ENCODE measurements around the gene RGSL1.

The RGSL1 gene

DNA sequence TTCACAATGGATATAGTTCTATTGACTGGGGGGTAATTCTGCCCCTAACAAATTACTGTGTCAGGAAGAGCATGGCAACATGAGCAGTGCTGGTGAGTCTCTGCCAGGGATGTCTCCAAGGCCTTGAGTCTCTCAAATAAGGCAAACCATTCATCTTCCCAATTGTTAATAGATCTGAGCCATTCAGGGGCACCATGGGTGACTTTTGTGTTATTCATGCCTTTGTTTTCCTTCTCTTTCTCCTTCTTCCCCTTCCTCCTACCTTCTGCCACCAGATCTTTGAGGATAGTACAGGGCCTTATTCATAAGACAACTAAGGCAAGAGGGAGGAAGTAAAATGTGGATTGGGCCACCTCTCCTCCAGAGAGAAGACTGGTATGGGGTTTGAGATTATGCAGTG, at the start of gene RGSL1:
TSS of gene RGSL1 (plus strand) at position 60 of the 400 bp plus-strand sequence. CDS start at position 80, 20 bp downstream.
- DNase-seq (ENCODE audit: low read depth) = no peak

DNA sequence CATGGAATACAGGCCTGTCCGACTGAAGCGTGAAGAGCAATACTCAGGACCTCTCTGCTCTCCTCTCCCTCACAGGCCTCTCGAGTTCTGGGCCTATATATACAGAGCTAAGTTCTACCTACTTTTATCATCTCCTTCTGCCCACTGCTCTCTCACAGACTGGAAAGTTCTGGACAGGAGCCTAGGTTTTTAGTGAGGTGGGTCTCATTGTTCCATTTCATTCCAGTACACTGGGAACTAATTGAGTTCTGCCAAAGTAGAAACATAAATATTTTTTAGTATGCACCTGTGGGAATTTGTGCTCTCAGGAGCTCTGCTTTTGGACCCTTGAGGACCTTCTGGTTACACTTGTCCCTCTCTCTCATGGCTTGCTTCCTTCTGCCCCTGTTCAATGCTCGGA, 49.4 kb upstream of the RGSL1 start, which contains the start of gene TEDDM1:
TSS of gene TEDDM1 (minus strand) at position 101 of the 400 bp plus-strand sequence. CDS start 182 bp downstream, outside the sequence.
- no peak for DNase-seq (ENCODE audit: low read depth)

DNA sequence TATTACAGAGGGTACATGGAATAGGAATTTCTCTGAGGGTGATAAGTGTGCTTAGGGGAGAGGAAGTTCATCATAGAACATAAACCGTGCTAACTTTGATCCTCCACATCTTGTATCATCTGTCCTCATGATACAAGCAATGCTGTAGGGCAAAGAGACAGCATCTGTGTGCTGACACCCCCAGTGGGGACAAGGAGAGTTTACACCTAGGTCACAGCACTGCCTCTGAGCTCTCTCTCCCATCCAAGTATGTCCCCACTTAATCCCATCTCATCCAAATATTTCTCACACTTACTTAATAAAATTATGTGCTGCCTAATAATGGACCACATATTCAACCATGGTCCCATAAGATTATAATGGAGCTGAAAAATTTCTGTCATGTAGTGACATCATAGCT, 45.2 kb upstream of the RGSL1 start:
- DNase-seq (ENCODE audit: low read depth) = no peak

DNA sequence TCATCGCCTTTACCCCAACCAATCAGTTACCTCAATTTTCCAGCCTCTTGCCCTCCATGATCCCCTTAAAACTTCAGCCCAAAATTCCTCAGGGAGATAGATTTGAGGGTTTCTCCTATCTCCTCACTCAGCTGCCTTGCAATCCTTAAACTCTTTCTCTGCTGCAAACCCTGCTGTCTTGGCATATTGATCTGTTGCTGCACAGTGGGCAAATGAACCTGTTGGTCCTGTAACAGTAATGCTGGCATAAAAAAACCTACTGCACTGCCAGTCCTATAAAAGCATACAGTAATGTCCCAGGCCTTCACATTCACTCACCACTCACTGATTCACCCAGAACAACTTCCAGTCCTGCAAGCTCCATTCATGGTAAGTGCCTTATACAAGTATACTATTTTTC, 44.4 kb upstream of the RGSL1 start:
- DNase-seq (ENCODE audit: low read depth) = no peak

DNA sequence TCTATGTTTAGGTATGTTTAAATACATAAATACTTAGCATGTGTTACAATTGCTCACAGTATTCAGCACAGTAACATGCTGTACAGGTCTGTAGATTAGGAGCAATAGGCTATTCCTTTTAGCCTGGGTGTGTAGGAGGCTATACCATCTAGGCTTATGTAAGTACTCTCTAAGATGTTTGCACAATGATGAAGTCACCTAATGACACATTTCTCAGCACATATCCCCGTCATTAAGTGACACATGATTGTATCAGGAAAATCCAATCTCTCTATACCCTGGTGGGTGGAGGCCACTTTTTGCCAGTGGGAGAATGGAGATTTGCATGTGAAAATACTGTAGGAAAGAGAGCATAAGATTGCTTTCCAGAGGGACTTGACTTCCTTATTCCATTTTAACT, 43.9 kb upstream of the RGSL1 start:
- no peak for DNase-seq (ENCODE audit: low read depth)

DNA sequence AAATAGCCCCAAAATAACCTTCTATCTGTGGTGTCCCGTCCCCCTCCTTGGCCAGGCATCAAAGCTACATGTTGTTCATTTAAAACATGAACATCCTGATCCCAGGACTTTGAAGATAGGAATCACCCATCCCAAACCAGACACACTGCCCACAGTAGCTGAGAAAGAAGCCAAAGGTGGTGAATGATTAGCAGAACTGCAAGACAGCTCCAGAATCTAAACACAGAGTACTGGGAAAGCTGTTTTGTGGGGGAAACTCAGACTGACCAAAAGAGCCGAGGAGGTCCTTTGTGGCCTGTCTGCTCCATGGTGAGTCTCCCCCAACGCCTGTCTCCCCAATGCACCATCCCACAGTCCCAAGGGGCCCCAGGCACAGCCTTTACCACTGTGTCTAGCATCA, 42.2 kb upstream of the RGSL1 start:
- no peak for DNase-seq (ENCODE audit: low read depth)

DNA sequence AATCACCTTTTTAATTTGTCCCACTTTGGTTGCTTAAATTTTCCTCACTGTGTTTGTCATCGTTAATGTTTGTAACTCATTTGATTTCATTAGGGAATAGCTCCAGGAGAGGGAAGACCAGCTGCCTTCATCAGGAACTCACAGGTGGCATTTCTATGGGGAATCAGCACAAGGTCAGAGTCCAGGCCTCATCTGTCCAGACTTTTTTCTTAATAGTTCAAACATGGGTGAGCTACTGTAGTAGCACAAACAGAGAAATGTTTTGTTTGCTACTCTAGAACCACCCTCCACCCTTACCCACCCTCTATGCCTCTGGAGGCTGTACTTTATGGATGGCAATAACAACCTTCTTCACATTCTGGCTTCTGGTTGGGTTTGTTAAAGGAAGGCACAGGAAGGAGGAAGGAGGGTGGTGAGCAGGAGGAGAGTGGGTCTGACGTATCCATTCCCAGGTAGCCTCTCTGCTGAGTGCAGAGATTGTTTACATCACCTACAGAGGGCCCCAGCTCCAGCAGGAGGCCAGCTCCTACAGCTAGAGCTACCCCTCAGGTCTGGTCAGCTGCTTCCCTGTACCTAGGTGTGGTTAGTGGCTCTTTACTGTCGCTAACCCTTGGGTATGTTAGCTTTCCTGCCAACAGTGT, 41.4 kb upstream of the RGSL1 start:
- no peak for DNase-seq (ENCODE audit: low read depth)

DNA sequence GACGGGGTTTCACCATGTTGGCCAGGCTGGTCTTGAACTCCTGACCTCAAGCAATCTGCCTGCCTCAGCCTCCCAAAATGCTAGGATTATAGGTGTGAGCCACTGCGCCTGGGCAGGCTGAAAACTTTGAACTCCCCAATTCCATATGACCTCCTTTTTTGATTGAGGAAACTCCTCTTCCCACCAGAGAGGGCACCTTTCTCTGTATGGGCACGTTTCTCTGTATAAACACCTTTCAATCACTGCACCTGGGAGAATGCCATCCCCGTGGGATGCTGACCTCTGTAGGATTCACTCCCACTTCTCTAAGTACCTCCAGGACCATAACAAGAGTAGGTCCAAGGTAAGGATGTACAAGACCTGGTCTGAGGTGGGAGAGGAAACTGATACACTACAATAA, 39.8 kb upstream of the RGSL1 start:
- no peak for DNase-seq (ENCODE audit: low read depth)

DNA sequence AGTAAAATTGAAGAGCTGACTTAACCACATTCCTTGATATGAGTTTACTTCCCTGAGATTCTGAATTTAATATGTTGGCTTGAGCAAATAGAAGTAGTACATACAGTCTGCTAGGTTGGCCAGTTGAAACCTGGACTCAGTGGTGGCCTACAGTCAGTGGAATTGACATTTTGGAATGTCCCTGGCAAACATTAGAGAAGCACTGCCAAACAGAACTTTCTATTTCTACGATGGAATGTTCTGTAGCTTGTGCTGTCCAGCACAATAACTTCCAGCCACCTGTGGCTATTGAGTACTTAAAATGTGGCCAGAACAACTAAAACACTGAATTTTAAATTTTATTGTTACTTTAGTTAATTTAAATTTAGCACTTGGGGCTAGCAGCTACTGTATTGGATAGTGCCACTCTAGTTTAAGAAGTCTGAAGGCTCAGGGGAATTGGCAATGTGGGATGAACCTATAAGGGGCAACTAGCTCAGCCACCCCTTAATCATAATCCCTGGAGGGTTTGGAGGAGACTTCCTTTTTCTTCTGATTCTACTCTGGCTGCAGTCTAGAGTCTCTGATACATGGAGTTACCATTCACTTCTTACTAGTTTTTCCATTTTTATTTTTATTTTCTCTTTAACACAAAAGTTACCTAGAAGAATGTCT, 39.2 kb upstream of the RGSL1 start:
- DNase-seq (ENCODE audit: low read depth) = no peak

DNA sequence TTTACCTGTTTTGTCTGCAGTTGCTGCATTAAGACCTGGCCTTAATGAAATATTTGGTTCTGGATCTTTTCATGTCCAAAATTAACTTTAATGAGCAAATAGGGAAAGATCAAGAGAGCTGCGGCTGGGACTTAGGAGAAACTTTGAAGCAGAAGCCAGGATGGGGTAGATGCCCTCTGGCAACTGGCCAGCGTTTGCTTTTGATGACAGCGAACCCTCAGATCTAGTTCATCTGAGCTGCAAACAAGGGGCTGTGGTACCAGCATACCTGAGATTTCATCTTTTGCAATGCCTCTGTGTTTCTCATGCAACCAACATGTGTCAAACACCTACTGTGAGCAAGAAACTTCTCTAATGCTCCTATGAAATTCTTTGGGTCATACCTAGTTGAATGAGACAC, 36.5 kb upstream of the RGSL1 start:
- no peak for DNase-seq (ENCODE audit: low read depth)

DNA sequence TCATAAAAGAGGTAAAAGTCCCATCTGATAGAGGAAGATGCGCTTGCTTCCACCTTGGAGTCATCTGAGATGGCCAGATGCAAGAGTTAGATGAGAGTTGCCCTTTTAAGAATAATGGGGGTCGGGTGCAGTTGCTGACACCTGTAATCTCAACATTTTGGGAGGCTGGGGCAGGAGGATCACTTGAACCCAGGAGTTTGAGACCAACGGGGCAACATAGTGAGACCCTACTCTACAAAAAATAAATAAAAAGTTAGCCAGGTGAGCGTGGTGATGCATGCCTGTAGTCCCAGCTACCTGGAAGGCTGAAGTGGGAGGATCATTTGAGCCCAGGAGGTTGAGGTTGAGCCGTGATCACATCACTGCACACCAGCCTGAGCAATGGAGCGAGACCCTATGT, 36.0 kb upstream of the RGSL1 start:
- DNase-seq (ENCODE audit: low read depth) = no peak

DNA sequence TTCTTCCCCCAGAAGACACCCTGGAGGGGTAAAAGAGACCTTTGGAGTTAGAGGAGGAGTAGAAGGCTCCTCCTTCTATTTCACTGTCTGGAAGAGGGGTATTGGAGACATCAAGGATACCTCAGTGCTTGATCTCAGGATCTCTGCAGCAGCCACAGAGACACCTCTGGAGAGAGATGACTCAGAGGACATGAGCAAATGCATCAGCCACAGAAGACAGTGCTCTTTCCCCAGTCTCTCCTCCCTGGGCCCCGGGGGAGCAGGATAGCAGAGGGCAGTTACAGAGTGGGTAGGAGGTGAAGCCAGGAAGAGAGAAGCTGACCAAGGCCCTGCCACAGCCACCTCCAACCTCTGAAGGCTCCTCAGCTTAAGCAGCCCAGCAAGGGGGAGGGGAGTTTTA, 34.2 kb upstream of the RGSL1 start:
- DNase-seq (ENCODE audit: low read depth) = no peak

DNA sequence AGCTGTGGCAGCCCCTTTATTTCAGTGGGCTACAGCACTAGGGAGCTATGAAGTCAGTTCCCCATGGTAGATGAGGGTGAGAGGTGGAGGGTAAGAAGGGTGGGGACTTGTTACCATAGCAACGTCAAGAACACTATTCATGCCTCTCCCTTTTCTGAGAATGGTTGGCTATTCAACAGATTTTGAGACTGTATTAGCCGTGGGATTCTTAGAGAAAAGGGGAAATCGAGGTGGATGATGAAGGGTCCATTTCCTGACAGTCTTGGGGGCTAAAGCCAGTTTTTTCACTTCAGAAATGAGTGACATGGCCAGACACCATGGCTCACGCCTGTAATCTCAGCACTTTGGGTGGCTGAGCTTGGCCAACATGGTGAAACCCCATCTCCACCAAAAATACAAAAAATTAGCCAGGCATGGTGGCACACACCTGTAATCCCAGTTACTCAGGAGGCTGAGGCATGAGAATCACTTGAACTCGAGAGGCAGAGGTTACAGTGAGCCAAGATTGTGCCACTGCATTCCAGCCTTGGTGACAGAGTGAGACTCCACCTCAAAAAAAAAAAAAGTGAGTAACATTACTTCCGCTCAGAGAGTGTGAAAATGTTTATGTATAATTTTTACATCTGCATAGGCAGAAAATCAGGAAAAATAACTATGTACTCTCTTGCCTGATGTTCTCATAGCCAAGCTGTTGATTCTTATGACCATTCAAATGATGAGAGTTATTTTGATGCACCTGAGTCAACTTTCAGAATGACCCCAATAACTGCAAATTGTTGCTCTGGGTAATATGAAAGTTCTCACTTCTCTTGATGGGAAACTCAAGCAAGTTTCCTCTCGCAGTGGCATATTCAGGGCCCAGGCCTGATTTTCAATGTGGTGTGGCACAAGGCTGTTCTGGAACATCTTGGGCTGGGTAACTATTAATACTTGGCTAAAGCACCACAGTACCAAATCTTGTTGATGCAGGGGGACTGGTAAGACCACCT, 23.2 kb upstream of the RGSL1 start:
- no peak for DNase-seq (ENCODE audit: low read depth)

DNA sequence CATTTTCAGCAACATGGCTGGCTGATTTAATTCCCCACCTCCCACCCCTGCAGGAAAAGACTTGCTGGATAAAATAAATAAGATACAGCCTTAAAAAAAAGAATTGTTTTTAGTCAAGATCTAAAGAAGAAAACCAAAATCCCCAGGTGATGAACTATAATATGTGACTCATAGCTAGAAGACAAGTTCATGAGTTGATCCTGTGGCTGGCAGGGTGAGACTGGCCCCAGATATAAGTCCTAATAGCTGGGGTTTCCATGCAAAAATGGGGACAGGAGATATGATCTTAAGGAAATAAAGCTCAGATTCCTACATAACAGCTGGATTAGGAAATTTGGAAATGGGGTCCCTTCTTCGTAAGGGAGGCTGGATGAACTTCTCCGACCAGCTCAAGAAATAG, 21.9 kb upstream of the RGSL1 start:
- DNase-seq (ENCODE audit: low read depth) = no peak

DNA sequence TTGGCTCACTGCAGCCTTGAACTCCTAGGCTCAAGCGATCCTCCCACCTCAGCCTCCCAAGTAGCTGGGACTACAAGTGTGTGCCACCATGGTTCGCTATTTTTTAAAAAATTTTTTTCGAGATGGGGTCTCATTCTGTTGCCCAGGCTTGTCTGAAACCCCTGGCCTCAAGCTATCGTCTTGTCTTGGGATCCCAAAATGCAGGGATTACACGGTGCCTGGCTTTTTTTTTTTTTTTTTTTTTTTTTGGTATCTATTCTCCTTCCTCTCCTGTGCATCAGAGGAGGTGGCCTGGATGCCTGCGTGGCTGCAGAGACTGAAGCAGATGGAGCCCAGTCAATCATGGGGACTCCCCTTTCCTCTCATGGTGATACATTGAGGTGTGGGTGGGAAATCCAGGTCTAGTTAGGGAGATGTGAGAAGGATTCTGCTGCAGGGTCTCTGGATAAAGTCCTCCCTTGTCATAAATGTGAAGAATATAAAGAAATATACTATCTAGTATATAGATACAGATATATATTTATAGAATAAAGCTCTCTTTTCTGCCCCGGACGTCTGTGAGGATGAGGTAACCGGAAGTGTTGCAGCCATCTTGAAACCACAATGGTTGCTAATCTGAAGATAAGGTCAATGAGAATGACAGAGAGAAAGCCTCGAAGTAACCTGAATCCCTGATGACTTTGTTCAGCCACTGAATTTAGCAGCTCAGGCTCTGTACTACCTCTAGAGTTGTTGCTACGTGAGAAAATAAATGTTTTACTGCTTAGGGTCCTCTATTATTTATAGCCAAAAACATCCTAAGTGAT, 19.5 kb upstream of the RGSL1 start:
- DNase-seq (ENCODE audit: low read depth) = no peak

DNA sequence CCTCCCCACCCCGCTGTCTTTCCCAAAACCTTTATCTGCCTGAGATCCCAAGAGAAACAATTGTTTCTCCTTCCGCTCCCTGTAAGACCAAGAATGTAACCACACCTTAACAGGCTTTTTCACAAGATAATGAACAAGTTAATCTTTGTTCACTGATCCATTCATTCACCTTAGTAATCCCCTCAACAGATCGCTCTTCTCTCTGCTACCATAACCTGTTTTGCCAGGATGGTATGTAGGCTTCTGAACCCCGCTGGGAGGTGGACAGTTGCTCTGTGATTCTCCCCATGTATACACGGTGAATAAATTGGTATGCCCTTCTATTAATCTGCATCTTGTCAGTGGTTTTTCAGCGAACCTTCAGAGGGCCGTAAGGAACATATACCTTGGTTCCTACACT, 18.7 kb upstream of the RGSL1 start:
- no peak for DNase-seq (ENCODE audit: low read depth)

DNA sequence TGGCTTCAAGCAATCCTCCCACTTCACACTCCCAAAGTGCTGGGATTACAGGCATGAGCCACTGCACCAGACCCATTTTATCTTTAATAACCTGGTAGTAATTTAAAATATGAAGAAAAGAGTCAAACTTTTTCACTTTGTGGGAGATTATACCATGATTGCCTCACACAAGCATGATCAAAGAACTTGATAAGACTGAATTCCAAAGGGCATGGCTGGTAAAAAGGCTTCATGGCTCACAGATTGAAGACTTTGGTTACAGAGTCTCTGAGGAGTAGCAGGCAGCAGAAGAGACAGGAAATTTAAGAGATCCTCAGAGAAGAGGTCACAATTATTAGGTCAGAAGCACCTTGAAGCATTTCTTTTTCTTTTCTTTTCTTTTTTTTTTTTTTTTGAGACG, 16.4 kb upstream of the RGSL1 start:
- DNase-seq (ENCODE audit: low read depth) = no peak

DNA sequence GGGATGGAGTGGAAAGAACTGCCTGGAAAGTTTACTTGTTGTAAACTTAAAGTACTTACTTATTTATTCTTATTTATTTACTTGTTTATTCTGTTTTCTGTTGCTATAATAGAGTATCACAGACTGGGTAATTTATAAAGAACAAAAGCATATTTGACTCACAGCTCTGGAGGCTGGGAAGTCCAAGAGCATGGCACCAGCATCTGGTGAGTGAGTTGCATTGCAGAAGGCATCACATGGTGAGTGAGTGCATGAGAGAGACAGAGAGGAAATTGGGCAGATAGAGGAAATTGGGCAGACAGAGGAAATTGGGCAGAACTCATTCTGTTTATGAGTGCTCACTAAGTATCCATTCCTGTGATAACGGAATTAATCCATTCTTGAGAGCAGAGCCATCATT, 11.6 kb upstream of the RGSL1 start:
- no peak for DNase-seq (ENCODE audit: low read depth)

DNA sequence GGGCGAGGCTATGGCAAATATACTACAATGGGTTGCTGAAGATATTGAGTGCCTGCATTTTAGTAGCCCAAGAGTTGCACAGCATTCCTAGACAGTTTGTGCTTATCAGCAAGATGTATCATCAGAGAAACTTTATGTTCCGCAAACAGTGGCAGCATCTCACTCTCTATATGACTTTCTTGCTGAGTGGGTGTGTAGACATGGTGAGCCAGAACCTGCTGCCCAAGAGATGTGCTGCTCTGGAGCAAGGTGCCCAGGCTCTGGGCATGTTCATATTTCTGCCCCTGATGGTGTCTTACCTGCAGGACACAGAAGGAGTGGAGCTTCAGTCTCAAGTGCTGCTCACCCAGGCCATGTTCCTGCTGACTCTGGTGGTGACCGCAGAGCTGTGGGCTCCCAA, 8.2 kb upstream of the RGSL1 start:
- DNase-seq (ENCODE audit: low read depth) = no peak

DNA sequence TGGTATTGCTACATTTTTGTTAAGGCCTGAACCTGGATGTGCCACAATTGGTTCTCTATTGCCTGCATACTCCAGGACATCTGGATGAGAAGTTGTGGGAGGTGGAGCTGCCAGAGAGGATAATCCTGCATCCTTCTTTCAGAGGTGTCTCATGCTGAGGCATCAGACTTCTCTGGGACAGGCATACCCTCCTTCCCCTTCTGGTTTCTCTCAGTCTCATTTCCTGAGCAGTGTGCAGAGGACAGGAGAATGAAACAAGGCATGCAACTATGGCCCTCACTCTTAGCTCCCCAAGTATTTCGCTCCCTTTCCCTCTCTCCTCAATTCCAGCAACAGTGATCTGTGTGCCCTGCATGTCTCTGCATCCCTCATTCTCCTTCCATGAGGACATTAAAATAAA, 7.6 kb upstream of the RGSL1 start:
- DNase-seq (ENCODE audit: low read depth) = no peak

DNA sequence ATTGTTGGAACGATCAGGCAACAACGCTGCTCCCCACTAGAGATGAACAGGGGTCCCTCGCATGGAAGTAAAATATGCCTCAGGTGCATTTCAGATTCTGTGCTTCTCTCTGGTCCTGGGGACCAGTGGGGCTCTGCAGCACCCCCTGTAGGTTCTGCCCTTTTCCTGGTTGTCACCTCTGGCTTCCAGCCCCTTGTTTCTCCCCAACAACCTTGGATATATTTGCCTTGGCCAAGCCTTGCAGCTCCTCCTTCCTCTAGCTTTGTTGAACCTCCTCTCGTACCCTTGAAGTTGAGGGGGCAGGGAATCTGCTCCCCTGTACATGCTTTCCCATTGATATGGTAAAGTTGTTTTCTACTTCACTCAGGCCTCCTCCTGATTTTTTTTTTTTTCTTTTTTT, 5.4 kb upstream of the RGSL1 start:
- DNase-seq (ENCODE audit: low read depth) = no peak

DNA sequence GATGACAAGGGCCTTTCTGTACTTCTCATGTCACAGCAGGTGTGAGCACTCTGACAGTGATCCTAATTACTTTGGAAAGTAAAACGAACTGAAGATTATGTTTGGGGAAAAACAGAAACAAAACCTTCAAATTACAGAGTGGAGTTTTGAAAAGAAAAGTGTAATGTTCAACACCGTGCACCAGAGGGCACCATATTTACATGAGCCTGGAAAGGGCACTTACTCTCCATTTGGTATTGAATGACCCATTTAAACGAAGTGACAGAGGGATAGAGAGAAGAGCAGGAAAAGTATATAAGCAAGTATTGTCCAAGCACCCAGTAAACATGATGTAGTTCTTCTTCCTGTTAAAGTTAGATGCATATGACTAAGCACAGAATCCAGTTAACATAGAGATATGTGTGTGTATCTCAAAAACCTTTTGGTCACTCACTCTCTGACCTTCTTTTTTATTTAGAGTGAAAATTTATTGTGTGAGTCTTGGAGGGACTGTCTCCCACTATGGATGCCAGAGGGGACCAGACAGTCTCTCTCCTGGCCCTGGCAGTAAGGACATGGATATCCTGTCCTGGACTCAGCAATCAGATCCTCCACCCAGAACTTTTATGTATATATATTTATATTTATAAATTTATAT, 3.8 kb upstream of the RGSL1 start:
- no peak for DNase-seq (ENCODE audit: low read depth)
